Measurements from ENCODE around the gene IL1F10.
"Not testable (repeated sequence)": the region's sequence is repeated elsewhere in the genome, so short reads cannot be mapped to it uniquely, and the experiment has no call there.

Gene IL1F10

GRCh38 chr2:113089916-113090315 is 22.1 kb downstream of the IL1F10 start:
- Histone ChIP-seq H3K9me3 (no peaks in the 10 kb centered on the region), H3K27ac (peak overlapping the region; percentile 57), H3K4me3 (ENCODE audit: low read depth in 1 of 2, low read length in 1 of 2) (no peak overlapping the region), H3K4me1 (ENCODE audit: control insufficient read depth in 1 of 2, insufficient read depth in 1 of 2, low read depth in 1 of 2, low read length in 1 of 2) (peaks cover 10 to 13% of the 10 kb centered on the region in 2 experiments), H3K36me3 (no peaks in the 10 kb centered on the region), H3K27me3 (no peaks in the 10 kb centered on the region)
- no peak for TF ChIP-seq CTCF (IDR thresholded peaks at IDR 0.05)

GRCh38 chr2:113091231-113091896 is 23.6 kb downstream of the IL1F10 start:
- no peak for TF ChIP-seq CTCF (IDR thresholded peaks at IDR 0.05)
- Histone ChIP-seq H3K36me3 (no peaks in the 10 kb centered on the region), H3K4me3 (ENCODE audit: low read depth in 1 of 2, low read length in 1 of 2) (no peak overlapping the region), H3K27ac (no peak overlapping the region), H3K27me3 (no peaks in the 10 kb centered on the region), H3K4me1 (ENCODE audit: control insufficient read depth in 1 of 2, insufficient read depth in 1 of 2, low read depth in 1 of 2, low read length in 1 of 2) (peaks cover 10 to 13% of the 10 kb centered on the region in 2 experiments), H3K9me3 (no peaks in the 10 kb centered on the region)

GRCh38 chr2:113092864-113093612 is 25.3 kb downstream of the IL1F10 start:
- H3K27ac ChIP-seq: no peak overlapping the region
- no peaks in the 10 kb centered on the region for H3K9me3 ChIP-seq
- H3K36me3 ChIP-seq: no peaks in the 10 kb centered on the region
- H3K4me3 ChIP-seq (ENCODE audit: low read depth in 1 of 2, low read length in 1 of 2): no peak overlapping the region
- TF ChIP-seq CTCF (IDR thresholded peaks at IDR 0.05): no peak
- H3K4me1 ChIP-seq (ENCODE audit: control insufficient read depth in 1 of 2, insufficient read depth in 1 of 2, low read depth in 1 of 2, low read length in 1 of 2): peaks cover 10 to 13% of the 10 kb centered on the region in 2 experiments
- H3K27me3 ChIP-seq: no peaks in the 10 kb centered on the region

GRCh38 chr2:113093613-113093977 is 25.8 kb downstream of the IL1F10 start:
- TF ChIP-seq CTCF (IDR thresholded peaks at IDR 0.05): no peak
- Histone ChIP-seq H3K27ac (no peak overlapping the region), H3K27me3 (no peaks in the 10 kb centered on the region), H3K9me3 (no peaks in the 10 kb centered on the region), H3K4me1 (ENCODE audit: control insufficient read depth in 1 of 2, insufficient read depth in 1 of 2, low read depth in 1 of 2, low read length in 1 of 2) (peaks cover 10 to 13% of the 10 kb centered on the region in 2 experiments), H3K36me3 (no peaks in the 10 kb centered on the region), H3K4me3 (ENCODE audit: low read depth in 1 of 2, low read length in 1 of 2) (no peak overlapping the region)

- H3K27me3 ChIP-seq; H3K36me3 ChIP-seq; H3K4me1 ChIP-seq (ENCODE audit: control insufficient read depth in 1 of 2, insufficient read depth in 1 of 2, low read depth in 1 of 2, low read length in 1 of 2); H3K4me3 ChIP-seq (ENCODE audit: low read depth in 1 of 2, low read length in 1 of 2); H3K9me3 ChIP-seq; H3K27ac ChIP-seq: not testable (repeated sequence)
These were observed 28.5 kb downstream of the IL1F10 start for GRCh38 chr2:113096306-113096705.

- not testable (repeated sequence) for H3K4me1 ChIP-seq (ENCODE audit: control insufficient read depth in 1 of 2, insufficient read depth in 1 of 2, low read depth in 1 of 2, low read length in 1 of 2); H3K4me3 ChIP-seq (ENCODE audit: low read depth in 1 of 2, low read length in 1 of 2); H3K9me3 ChIP-seq; H3K27me3 ChIP-seq; H3K27ac ChIP-seq; H3K36me3 ChIP-seq
These were observed 29.3 kb downstream of the IL1F10 start for GRCh38 chr2:113096842-113097618.

All from neutrophil (primary cell).